GM21786 (cell line): ENCODE results near the gene SLC22A17.
"Not testable (repeated sequence)": the region's sequence is repeated elsewhere in the genome, so short reads cannot be mapped to it uniquely, and the experiment has no call there.

ENCODE experiments used
- ATAC-seq: cut with Tn5 transposase; IDR thresholded peaks from one replicate; pipeline ENCODE4 v1.9.1; 2021; ENCODE audit not compliant: unreplicated experiment

The SLC22A17 gene

DNA sequence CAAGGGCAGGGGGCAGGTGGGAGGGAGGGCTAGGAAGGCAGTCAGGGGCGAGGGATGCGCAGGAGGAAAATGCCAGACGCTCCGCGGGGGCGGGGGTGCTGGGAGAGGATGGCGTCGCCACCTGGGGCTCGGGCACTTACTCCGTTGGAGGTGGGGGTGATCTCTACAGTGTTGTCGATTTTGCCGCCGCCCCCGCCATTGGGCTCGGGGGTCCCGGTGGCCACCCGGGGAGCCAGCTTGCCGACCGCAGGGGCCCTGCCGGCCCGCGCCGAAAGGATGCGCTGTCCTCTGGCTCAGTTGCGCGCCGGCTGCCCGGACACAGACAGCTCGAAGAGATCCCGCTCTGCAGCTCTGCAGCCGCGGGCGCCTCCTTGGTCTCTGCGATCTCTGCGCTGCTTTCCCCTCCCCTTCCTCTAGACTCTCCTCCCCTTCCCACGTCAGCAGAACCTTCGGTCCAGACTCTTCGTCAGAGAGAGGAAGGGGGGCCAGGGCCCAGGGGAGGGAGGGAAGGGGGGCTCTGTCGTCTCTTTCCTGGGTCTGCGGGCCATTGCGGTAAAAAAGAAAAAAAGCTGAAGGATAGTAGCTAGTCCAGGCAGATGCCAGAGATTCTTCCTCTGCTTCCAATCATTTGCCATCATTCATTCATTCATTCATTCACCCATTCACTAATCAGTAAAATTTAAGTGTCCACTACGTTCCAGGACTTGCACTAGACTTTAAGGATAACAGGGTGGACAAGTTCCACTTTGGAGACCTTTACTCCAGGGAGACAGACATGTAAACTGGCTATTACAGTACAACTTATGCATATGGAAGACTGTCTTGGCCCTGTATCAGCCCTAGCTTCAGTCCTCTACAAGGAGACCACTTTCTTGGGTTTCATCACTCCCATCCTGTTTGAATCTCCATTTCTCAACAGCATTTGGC, at the start of gene SLC22A17:
SLC22A17 (minus strand) TSS at position 382 of the 927 bp plus-strand sequence.
- ATAC-seq, result no peak

DNA sequence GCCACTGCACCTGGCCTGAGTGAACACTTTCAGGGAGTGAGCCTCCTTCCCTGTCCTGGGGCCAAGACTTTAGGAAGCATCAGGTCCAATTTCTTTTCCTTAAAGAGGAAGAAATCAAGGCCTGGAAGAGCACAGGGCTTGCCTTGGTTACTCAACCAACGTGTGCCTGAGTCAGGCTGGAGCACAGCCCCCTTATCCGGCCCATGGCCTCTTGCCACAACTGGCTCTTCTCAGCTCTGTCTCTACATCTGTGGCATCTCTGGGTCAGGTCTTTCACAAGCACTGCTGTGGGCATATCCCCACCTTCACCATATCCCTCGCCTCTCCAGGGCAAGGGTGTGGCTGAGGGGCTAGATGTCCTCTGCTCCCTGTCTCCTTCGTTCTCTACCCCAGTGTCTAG, 48.6 kb upstream of the SLC22A17 start:
- ATAC-seq, result no peak

DNA sequence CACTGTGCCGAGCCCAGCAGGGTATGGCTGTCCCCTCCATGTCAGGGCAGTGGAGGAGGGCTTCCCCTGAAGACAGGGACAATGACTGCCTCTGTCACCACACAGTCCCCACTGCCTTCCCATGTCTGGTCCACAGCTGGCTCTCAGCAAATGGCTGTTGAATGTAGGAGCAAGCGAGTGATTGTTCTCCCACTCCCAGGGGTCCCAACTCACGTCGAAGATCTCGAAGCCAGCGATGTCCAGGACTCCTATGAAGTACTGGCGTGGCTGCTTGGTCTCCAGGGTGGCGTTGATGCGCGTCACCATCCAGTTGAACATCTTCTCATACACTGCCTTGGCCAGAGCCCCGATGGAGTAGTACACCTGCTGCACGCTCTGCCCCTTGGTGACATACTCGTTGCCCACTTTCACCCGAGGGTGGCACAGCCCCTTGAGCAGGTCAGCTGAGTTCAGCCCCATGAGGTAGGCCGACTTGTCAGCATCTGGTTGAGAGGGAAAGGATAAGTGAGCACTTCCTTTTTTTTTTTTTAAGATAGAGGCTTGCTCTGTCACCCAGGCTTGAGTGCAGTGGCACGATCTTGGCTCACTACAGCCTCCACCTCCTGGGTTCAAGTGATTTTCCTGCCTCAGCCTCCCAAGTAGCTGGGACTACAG, 47.9 kb upstream of the SLC22A17 start:
- not testable (repeated sequence) for ATAC-seq

DNA sequence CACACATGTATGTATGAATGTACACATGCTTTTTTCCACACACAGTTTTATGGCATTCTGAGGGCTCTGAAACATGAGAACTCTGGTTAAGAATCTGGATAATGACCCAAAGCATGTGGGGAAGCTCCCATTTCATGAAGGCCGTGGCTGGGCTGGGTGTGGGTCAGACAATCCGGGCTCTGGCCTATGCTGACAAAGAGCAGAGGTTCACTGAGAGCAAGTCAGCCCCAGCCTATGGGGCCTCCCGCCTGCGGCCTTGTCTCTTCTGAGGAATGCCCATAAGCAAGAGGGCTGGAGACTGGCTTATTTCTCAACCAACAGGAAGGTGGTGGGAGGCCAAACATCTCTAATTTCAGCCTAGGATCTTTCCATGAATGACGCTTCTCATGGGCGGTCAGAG, 46.9 kb upstream of the SLC22A17 start:
- ATAC-seq, result no peak

DNA sequence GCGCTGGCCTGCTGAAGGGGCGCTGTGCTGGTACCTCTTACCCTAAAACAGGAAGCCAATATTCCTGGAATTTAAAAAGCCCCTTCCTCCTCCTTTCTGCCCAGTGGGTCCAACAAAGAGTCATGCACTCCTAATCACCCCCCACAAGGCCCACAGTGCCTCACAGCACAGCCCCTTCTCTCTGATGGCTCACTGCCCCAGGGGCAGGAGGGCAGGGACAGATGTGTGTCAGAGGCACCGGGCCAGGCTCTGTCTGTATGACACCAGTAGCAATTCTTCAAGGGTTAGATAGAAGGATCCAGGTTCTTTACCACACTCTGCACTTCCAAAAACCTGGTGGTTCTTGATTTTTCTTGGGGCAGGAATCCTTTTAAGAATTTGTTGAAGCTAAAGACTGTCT, 46.4 kb upstream of the SLC22A17 start:
- no peak for ATAC-seq

DNA sequence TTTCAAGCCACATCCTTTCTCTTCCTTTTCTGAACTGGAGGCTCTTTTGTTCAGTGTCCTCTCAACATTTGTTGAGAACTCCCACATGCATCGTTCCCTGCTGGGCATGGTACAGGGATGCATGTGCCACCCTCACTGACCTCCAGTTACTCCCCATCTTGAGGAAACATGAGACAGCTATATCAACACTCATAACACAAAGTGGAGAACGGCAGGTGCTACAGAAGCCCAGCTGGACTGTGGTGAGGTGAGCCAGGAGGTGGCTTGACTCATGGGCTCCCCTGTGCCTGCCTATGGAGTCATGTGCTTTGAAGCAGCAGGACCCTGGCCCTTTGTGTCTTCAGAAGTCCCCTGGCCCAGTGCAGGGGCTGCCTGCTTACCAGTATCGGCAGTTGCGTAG, 45.7 kb upstream of the SLC22A17 start:
- no peak for ATAC-seq

DNA sequence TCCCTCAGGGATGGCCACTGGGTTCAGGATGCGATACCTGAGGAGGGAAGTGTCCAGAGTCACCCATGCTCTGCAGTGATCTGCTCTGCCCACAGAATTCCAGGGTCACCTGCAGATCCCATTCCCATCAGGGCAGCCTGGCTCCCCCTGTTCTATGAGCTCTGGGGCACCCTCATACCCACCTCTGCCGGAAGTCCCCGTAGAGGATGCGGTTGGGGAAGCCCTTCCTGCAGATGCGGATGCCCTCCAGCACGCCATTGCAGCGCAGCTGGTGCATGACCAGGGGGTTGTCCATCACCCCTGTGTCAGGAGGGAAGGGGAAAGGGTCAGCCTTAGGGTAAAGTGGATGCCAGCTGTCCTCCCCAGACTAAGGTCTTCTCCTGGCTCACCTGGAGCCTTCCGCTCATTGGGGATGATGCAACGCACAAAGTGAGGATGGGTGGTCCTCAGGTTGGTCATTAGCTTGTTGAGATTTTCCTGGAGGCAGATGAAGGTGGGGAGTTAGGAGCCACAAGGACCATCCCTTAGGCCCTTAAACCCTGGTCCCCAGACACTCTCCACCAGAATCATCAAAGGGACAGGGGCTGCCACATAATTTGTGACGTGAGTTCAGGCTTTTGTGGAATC, 44.2 kb upstream of the SLC22A17 start:
- ATAC-seq, result no peak

DNA sequence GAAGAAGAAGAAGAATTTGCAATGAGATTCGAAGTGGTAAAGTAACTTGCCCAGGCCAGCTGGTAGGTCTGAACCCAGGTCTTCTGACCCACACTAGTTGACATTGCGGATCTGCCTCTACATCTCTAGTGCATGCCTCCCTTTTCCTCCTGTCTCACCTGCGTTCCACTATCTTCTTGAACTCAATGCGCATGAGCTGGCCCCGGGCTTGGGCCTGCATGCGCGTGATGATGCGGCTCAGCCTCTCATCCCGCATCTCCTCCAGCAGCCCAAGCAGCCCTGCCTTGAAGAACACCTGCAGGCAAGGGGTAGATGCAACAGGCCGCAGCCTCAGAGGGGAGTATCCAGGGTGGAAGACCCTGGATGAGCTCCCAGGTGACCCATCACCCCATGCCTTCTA, 43.4 kb upstream of the SLC22A17 start:
- no peak for ATAC-seq

DNA sequence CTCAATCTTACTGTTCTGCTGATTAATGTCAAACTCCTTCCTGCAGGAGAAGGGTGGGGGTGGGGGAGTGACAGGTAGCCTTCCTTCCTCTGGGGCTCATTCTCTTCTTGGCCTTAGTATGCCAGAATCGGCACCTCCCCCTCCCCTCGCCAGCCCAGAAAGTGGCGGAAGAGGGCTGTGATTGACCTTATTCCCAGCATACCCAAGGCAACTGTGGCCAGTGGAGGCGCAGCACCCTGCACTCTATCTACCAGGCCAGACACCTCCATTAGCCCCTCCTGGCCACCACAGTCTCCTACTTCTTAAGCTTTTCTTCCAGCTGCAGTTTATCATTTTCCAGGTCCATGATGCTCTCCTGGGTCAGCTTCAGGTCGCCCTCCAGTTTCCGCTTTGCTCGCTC, 39.9 kb upstream of the SLC22A17 start:
- ATAC-seq, result no peak

DNA sequence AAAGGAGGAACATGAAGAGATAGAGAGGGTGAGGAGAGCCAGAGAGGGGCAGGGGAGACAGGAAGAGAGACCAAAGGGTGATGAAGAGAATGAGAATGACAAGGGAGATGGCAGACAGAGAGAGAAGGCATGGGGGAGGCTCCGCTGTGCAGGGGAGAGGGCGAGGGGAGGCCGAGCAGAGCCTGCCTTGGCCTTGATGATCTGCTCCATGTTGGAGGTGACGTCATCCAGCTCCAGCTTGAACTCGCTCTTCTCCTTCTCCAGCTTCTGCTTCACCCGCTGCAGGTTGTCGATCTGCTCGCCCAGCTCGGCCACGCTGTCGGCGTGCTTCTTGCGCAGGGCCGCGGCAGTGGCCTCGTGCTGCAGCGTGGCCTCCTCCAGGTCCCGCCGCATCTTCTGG, 37.2 kb upstream of the SLC22A17 start:
- ATAC-seq, result not testable (repeated sequence)

DNA sequence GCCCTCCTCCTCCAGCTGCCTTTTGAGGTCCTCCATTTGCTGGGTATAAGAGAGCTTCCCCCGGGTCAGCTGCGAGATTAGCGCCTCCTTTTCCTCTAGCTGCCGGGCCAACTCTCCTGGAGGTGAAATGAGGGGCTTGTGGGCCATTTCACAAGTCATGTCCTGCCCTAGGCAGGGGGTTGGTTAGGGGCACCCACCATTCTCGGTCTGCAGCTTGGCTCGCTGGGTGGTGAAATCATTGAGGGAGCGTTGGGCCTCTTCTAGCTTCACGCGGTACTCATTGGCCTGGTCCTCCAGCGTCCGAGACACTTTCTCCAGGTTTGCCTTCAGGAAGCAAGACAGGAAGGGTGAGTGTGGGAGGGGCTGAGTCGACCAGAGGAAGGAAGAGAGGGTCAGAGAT, 36.7 kb upstream of the SLC22A17 start:
- no peak for ATAC-seq

DNA sequence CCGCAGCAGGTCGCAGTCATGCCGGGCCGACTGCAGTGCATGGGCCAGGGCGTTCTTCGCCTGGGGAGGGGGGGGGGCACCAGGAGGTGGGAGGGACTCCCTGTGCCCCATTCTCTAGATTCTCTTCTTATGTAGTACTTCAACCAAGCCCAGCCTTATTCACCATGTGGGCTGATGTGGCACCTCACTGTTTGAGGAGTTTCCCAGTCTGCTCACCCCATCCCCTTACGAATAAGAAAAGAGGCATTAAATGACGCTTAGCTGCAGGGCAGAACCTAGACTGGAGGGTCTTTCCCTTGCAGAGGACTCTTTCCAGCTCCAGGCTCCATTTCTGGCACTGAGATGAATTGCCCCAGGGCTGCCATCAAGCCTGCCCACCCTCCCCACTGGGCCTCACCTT, 36.3 kb upstream of the SLC22A17 start:
- no peak for ATAC-seq

DNA sequence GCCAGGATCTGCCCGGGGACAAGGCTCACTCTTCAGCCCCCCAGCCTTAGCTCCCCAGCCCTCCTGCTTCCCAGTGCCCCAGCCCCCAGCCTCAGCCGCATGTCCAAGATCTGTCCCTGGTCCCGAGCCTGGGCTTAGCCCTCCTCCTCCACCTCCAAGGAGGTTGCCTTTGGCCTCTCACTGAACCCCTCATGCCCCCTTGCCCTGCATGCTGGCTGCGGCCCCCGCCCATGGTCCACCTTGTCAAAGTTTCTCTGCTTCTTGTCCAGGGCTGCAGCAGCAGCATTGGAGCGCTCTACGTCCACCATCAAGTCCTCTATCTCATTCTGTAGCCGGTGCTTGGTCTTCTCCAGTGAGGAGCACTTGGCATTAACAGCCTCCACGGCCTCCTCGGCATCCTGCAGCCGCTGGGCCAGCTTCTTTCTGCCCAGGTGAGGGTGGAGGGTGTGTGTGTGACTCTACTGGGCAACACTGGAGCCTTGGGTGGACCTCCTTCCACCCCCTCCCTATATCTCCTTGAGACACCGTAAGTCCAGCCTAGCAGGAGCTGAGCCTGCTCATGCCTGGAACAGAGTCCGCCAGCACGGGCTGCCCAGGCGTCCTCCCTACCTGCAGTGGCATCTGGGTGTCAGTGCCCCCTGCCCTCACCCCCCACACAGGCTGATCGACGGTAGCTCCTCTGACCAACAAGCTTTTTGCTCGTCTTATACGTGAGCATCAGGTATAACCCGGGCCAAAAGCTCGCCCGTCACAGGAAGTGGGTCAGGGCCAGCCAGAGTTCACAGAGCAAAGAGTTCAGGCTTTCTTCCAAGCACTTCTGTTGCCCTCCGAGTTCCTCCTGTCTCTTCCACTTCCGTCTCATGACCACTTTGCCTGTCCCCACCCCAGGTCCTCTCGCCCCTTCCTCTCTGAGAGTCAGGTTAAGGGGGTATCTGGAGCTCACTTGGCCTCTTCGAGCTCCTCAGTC, 35.5 kb upstream of the SLC22A17 start:
- ATAC-seq, result no peak

DNA sequence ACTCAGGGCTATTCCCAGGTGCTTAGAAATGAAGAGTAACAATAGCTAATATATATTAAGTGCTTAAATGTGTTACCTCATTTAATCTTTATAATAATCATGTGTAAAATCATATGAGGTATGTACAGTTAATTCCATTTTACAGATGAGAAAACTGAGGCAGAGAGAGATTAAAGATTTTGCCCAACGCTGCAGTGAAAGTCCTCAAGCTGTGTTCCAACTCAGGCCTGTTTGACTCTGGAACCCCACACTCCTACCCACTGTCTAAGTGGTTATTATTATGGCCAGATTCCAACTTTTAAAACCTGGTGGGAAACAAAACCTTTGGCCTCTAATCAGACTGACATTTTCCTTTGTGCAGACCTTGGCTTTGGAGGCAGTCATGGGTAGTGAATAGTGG, 34.3 kb upstream of the SLC22A17 start:
- ATAC-seq, result no peak

DNA sequence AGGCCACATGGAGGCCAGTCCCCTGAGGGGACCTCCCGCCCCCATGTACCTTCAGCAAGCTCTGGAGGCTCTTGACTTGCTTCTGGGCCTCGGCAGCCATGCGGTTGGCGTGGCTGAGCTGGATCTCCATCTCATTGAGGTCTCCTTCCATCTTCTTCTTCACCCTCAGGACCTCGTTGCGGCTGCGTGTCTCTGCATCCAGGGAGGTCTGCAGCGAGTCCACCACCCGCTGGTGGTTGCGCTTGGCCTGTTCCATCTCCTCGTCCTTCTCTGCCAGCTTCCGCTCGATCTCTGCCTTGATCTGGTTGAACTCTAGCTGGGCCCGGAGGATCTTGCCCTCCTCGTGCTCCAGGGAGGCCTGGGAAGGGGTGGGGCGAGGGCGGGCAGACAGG, 33.6 kb upstream of the SLC22A17 start:
- not testable (repeated sequence) for ATAC-seq

DNA sequence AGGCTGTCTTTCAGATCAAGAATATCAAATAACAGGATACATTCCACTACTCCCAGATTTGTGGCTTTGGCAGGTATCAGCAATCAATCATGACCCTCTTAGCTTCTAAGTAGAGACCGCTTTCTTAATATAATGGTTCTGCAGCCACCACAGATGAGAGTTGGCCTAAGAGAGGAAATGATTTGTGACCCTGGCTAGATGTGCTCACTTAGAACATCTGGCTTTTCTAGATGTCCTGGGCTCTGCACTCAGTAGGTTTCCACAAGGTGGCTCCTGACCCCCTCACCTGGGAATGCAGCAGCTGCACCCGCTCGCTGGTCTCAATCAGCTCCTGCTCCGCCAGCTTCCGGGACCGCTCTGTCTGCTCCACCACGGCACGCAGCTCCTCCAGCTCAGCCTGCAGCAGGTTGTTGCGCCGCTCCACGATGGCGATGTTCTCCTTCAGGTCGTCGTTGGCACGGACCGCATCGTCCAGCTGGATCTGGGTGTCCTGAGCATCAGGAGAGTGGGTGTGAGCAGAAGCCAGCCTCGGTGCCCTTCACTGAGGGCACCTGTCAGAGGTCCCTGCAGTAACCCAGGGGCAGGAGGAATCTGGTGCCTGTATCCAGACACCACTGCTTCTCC, 33.1 kb upstream of the SLC22A17 start:
- no peak for ATAC-seq

DNA sequence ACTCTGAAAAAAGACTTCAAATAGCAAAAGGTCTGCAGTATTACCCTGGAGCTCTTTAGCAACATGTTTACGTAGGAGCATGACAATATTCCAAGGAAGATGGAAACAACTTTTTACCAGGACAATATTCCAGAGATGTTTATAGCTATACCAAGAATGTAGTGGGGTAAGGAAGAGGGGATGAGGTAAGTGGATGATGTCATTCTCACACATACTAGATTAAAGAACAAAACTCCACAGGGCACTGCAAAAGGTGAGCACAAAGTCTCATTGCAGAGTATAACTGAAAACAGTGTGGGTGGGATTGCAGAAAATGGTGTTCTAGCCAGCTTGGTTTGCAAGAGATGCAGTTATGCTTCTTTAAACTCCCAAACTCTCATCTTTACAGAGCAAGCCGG, 32.6 kb upstream of the SLC22A17 start:
- ATAC-seq, result no peak

DNA sequence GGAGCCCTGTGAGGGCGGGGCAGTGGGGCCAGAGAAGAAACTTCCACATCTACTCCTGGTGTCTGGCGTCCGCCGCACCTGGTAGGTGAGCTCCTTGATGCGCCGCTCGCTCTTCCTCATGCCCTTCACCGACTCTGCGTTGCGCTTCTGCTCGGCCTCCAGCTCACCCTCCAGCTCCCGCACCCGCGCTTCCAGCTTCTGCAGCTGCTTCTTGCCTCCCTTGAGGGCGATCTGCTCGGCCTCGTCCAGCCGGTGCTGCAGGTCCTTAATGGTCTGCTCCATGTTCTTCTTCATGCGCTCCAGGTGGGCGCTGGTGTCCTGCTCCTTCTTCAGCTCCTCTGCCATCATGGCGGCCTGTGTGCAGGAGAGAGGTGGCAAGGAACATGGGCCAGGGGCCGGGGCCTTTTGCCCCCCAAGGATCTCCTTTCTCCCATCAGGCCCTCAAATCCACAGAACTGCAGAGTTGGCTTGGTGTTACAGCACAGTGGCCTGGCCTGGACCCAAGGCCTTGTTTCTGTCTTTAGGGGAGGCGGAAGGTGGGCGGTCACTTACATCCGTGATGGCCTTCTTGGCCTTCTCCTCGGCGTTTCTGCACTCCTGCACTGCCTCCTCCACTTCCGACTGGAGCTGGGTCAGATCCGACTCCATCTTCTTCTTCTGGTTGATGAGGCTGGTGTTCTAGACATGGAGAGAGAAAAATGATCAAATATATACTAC, 31.8 kb upstream of the SLC22A17 start:
- ATAC-seq, result no peak

DNA sequence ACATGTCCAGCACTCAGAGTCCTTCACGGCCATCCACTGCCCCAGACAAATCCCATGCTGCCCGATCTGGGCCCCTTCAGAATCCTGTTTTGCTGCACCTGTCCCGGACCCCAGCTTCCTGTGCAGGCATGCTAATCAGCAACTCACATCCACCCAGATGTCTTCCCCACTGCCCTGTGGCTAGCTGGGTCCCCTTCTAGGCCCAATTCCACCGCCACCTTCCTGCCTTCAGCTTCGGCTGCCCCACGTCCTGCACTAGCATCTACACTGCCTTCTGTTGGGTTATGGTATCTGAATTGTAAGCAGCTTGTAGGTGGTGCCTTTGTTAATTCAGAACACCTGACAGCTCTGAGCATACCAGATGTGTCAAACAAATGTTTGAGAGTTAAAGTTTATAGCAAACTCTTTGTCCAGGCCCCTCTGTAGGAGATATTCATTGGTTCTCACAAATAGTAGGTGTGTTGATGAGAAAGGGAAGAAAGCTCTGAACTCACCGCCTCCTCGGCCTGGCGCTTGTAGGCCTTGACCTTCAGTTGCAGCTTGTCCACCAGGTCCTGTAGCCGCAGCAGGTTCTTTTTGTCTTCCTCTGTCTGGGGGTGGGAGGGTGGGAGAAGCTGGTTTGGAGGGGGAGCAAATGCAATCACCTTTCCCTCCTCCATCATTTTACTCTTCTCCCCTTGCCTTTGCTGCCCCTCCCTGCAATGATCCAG, 30.2 kb upstream of the SLC22A17 start:
- no peak for ATAC-seq
